Measurements from ENCODE around the gene PAIP2B.

PAIP2B gene

GRCh38 chr2:71224935-71225334, 2.0 kb downstream of the PAIP2B start:
- no peak for TF ChIP-seq CTCF (IDR thresholded peaks at IDR 0.05; ENCODE audit: extremely low read depth, insufficient read depth, missing control alignments)
- no peak for DNase-seq (ENCODE audit: low spot score)
- in situ Hi-C loops (cut with MboI; ENCODE audit: low pct_unique_long_range_greater_than_20kb, low sequenced_read_pairs, unreplicated experiment): no loop called here

- TF ChIP-seq CTCF (IDR thresholded peaks at IDR 0.05; ENCODE audit: extremely low read depth, insufficient read depth, missing control alignments): no peak
- no peak for DNase-seq (ENCODE audit: low spot score)
- in situ Hi-C loops (cut with MboI; ENCODE audit: low pct_unique_long_range_greater_than_20kb, low sequenced_read_pairs, unreplicated experiment): no loop called here
These were observed 2.4 kb downstream of the PAIP2B start for GRCh38 chr2:71224457-71224856.

- in situ Hi-C loops (cut with MboI; ENCODE audit: low pct_unique_long_range_greater_than_20kb, low sequenced_read_pairs, unreplicated experiment): no loop called here
- TF ChIP-seq CTCF (IDR thresholded peaks at IDR 0.05; ENCODE audit: extremely low read depth, insufficient read depth, missing control alignments): peak; percentile 30
- no peak for DNase-seq (ENCODE audit: low spot score)
These were observed 3.1 kb downstream of the PAIP2B start for GRCh38 chr2:71223767-71224333.

- in situ Hi-C loops (cut with MboI; ENCODE audit: low pct_unique_long_range_greater_than_20kb, low sequenced_read_pairs, unreplicated experiment): no loop called here
- no peak for DNase-seq (ENCODE audit: low spot score)
- TF ChIP-seq CTCF (IDR thresholded peaks at IDR 0.05; ENCODE audit: extremely low read depth, insufficient read depth, missing control alignments): no peak
These were observed 6.2 kb downstream of the PAIP2B start for GRCh38 chr2:71220743-71221142.

- no peak for DNase-seq (ENCODE audit: low spot score)
- TF ChIP-seq CTCF (IDR thresholded peaks at IDR 0.05; ENCODE audit: extremely low read depth, insufficient read depth, missing control alignments): no peak
- in situ Hi-C loops (cut with MboI; ENCODE audit: low pct_unique_long_range_greater_than_20kb, low sequenced_read_pairs, unreplicated experiment): no loop called here
These were observed 10.4 kb downstream of the PAIP2B start for GRCh38 chr2:71216501-71216900.

- in situ Hi-C loops (cut with MboI; ENCODE audit: low pct_unique_long_range_greater_than_20kb, low sequenced_read_pairs, unreplicated experiment): no loop called here
- TF ChIP-seq CTCF (IDR thresholded peaks at IDR 0.05; ENCODE audit: extremely low read depth, insufficient read depth, missing control alignments): no peak
These were observed 11.5 kb downstream of the PAIP2B start for GRCh38 chr2:71215447-71215846.

GRCh38 chr2:71212336-71212735, 14.6 kb downstream of the PAIP2B start:
- TF ChIP-seq CTCF (IDR thresholded peaks at IDR 0.05; ENCODE audit: extremely low read depth, insufficient read depth, missing control alignments): no peak
- DNase-seq (ENCODE audit: low spot score): no peak
- in situ Hi-C loops (cut with MboI; ENCODE audit: low pct_unique_long_range_greater_than_20kb, low sequenced_read_pairs, unreplicated experiment): no loop called here

More at GRCh38 chr2:71215447-71215846, 11.5 kb downstream of the PAIP2B start:
- no peak for DNase-seq (ENCODE audit: low spot score)
